ENCODE results near the gene CCDC93.

Gene CCDC93

GRCh38 chr2:118013724-118014491, at the start of gene CCDC93:
Gene CCDC93 (minus strand): TSS chr2:118014070. CDS start chr2:118013995, 75 bp downstream.
- no peak for FAIRE-seq

- FAIRE-seq: no peak
Observed at GRCh38 chr2:118062669-118063068, 48.8 kb upstream of the CCDC93 start.

GRCh38 chr2:118062048-118062447, 48.2 kb upstream of the CCDC93 start:
- FAIRE-seq: no peak

GRCh38 chr2:118061135-118061955, 47.5 kb upstream of the CCDC93 start:
- FAIRE-seq: no peak

- no peak for FAIRE-seq
Observed at GRCh38 chr2:118059919-118060478, 46.1 kb upstream of the CCDC93 start.

- FAIRE-seq: no peak
Observed at GRCh38 chr2:118058951-118059350, 45.1 kb upstream of the CCDC93 start.

GRCh38 chr2:118056801-118057200, 42.9 kb upstream of the CCDC93 start:
- FAIRE-seq: no peak

GRCh38 chr2:118056165-118056534, 42.3 kb upstream of the CCDC93 start:
- FAIRE-seq: no peak

- FAIRE-seq: no peak
Observed at GRCh38 chr2:118055512-118056164, 41.8 kb upstream of the CCDC93 start.

- FAIRE-seq: no peak
Observed at GRCh38 chr2:118054213-118055008, 40.5 kb upstream of the CCDC93 start.

- no peak for FAIRE-seq
Observed at GRCh38 chr2:118053681-118054080, 39.8 kb upstream of the CCDC93 start.

- FAIRE-seq: no peak
Observed at GRCh38 chr2:118052474-118052873, 38.6 kb upstream of the CCDC93 start.

- no peak for FAIRE-seq
Observed at GRCh38 chr2:118051826-118052358, 38.0 kb upstream of the CCDC93 start.

- FAIRE-seq: no peak
Observed at GRCh38 chr2:118050974-118051373, 37.1 kb upstream of the CCDC93 start.

- FAIRE-seq: no peak
Observed at GRCh38 chr2:118050386-118050785, 36.5 kb upstream of the CCDC93 start.

GRCh38 chr2:118049816-118050140, 35.9 kb upstream of the CCDC93 start:
- FAIRE-seq: no peak

- FAIRE-seq: no peak
Observed at GRCh38 chr2:118049140-118049815, 35.4 kb upstream of the CCDC93 start.

GRCh38 chr2:118048401-118048800, 34.5 kb upstream of the CCDC93 start:
- FAIRE-seq: no peak

- no peak for FAIRE-seq
Observed at GRCh38 chr2:118047380-118047826, 33.5 kb upstream of the CCDC93 start.

GRCh38 chr2:118046634-118047210, 32.9 kb upstream of the CCDC93 start:
- FAIRE-seq: peak; percentile 88

GRCh38 chr2:118045286-118045685, 31.4 kb upstream of the CCDC93 start:
- FAIRE-seq: no peak
